HepG2 (cell line): ENCODE measurements around the gene GINS3. TPM values are rescaled to one million over a fixed set of nuclear protein-coding genes. Genes with fewer than 3 reads are reported as not detected.
A peak's percentile ranks its signal among the peaks of the same experiment; 100 is the strongest.

Experiments used
- AHR ChIP-seq: IDR thresholded peaks from 2 replicates; pipeline ENCODE4 v1.6.1; 2018; ENCODE audit warnings: missing genetic modification reagents, missing compliant biosample characterization
- CENPT ChIP-seq: sonication (generic); formaldehyde crosslinking; IDR thresholded peaks from 2 replicates; pipeline ENCODE4 v1.8.0; 2022; ENCODE audit warnings: low read depth, mild to moderate bottlenecking, moderate library complexity, missing genetic modification reagents
- DMAP1 ChIP-seq: IDR thresholded peaks from 2 replicates; pipeline ENCODE4 v1.6.1; 2016
- DPF2 ChIP-seq: sonication (generic); formaldehyde crosslinking; IDR thresholded peaks from 2 replicates; pipeline ENCODE4 v1.4.0; 2020; ENCODE audit warnings: mild to moderate bottlenecking, low read depth, missing genetic modification reagents, borderline replicate concordance
- KLF9 ChIP-seq: IDR thresholded peaks from 2 replicates; pipeline ENCODE4 v1.6.1; 2016; ENCODE audit warnings: low read depth
- MATR3 ChIP-seq: sonication (generic); formaldehyde crosslinking; IDR thresholded peaks from 2 replicates; pipeline ENCODE4 v1.4.0; 2020; ENCODE audit warnings: missing genetic modification reagents
- NONO ChIP-seq, 2 experiments: fragments of 450-650 bp in 1 of 2; sonication (generic) in 1 of 2; formaldehyde crosslinking in 1 of 2; IDR thresholded peaks in 1 of 2; conservative IDR thresholded peaks in 1 of 2; 2 replicates each; pipeline versions ENCODE4 v1.6.1 to v1.8.0; 2017 to 2022; ENCODE audit warnings: mild to moderate bottlenecking in 1 of 2, missing genetic modification reagents in 1 of 2, moderate library complexity in 1 of 2
- SATB2 ChIP-seq: sonication (generic); formaldehyde crosslinking; IDR thresholded peaks from 2 replicates; pipeline ENCODE4 v1.5.0; 2020; ENCODE audit warnings: missing genetic modification reagents
- SMAD9 ChIP-seq: sonication (generic); formaldehyde crosslinking; IDR thresholded peaks from 2 replicates; pipeline ENCODE4 v1.5.1; 2020; ENCODE audit warnings: mild to moderate bottlenecking, missing genetic modification reagents
- SMARCE1 ChIP-seq: fragments of 450-650 bp; IDR thresholded peaks from 2 replicates; pipeline ENCODE4 v1.6.1; 2017; ENCODE audit warnings: borderline replicate concordance
- SNRNP70 ChIP-seq: fragments of 200-400 bp; formaldehyde crosslinking; IDR thresholded peaks from 2 replicates; pipeline ENCODE4 v1.6.1; 2017; ENCODE audit warnings: mild to moderate bottlenecking, low read depth, low read length, moderate library complexity
- THYN1 ChIP-seq: sonication (generic); formaldehyde crosslinking; IDR thresholded peaks from 2 replicates; pipeline ENCODE4 v1.8.1; 2023; ENCODE audit warnings: low read depth, mild to moderate bottlenecking, moderate library complexity, missing genetic modification reagents, borderline replicate concordance
- TRAFD1 ChIP-seq: sonication (generic); formaldehyde crosslinking; IDR thresholded peaks from 2 replicates; pipeline ENCODE4 v1.5.1; 2020; ENCODE audit warnings: missing genetic modification reagents, mild to moderate bottlenecking, borderline replicate concordance
- ZHX2 ChIP-seq, 2 experiments: sonication (generic) in 1 of 2; formaldehyde crosslinking in 1 of 2; IDR thresholded peaks; 2 replicates each; pipeline versions ENCODE4 v1.6.1 to v1.9.0; 2014 to 2022; ENCODE audit warnings: antibody characterized with exemption in 1 of 2, borderline replicate concordance in 1 of 2, inconsistent platforms in 1 of 2, low read depth in 1 of 2, missing genetic modification reagents in 1 of 2
- ZNF138 ChIP-seq: sonication (generic); formaldehyde crosslinking; IDR thresholded peaks from 2 replicates; pipeline ENCODE4 v1.5.0; 2020; ENCODE audit warnings: mild to moderate bottlenecking, low read depth, missing genetic modification reagents
- ZNF296 ChIP-seq: sonication (generic); formaldehyde crosslinking; conservative IDR thresholded peaks from 2 replicates; pipeline ENCODE4 v1.5.0; 2020; ENCODE audit warnings: mild to moderate bottlenecking, missing genetic modification reagents
- ZNF597 ChIP-seq: sonication (generic); formaldehyde crosslinking; IDR thresholded peaks from 2 replicates; pipeline ENCODE4 v1.5.0; 2020; ENCODE audit warnings: missing genetic modification reagents
- ZNF776 ChIP-seq: sonication (generic); formaldehyde crosslinking; IDR thresholded peaks from 2 replicates; pipeline ENCODE4 v1.4.0; 2020; ENCODE audit warnings: mild to moderate bottlenecking, missing genetic modification reagents
- polyA plus RNA-seq, 8 experiments: library from polyadenylated mRNA; depleted of rRNA in 3 of 8; stranded (reverse) in 7 of 8; unstranded in 1 of 8; fragments of >200 nt; fragmentation: Illumina TruSeq in 4 of 8; extraction: Trizol in 4 of 8; gene quantifications; 2 replicates each; pipeline versions ENCODE4 v1.2.1 to v1.2.3, GENCODE V29; 2011 to 2016; ENCODE audit warnings: low read depth in 4 of 8, missing spikeins in 1 of 8, mixed read lengths in 1 of 8; ENCODE audit not compliant: insufficient read depth in 1 of 8
- total RNA-seq, 5 experiments: library from RNA; depleted of rRNA; stranded (reverse); fragments of >200 nt; fragmentation: Illumina TruSeq; extraction: Trizol; gene quantifications; 2 replicates each; pipeline ENCODE4 v1.2.3, GENCODE V29; 2016; ENCODE audit warnings: low read depth in 1 of 5

Gene GINS3
- total and polyA plus RNA-seq, 2 of the 13 experiments (the other 11 are each of a cell fraction or from before 2014, with no cell fraction given): 6.5 to 19.3 TPM

- no peak for TF ChIP-seq SMARCE1
- peak; percentile 95 for TF ChIP-seq CENPT
- no peak for TF ChIP-seq DPF2 (CRISPR knock-in tag)
- no peak for TF ChIP-seq TRAFD1 (CRISPR knock-in tag)
- TF ChIP-seq MATR3: no peak
- TF ChIP-seq AHR (CRISPR knock-in tag): peak; percentile 19; the same call in 1 of the 2 replicates
- no peak for TF ChIP-seq SMAD9
- TF ChIP-seq ZNF138 (CRISPR knock-in tag): peak; percentile 87
- TF ChIP-seq DMAP1: peak; percentile 95
- TF ChIP-seq KLF9 (CRISPR knock-in tag): no peak; the same call in 1 of the 2 replicates
- no peak for TF ChIP-seq ZHX2 (IDR thresholded peaks at IDR 0.05; ENCODE audit: low read depth)
- TF ChIP-seq ZHX2 (CRISPR knock-in tag; IDR thresholded peaks at IDR 0.05; ENCODE audit: borderline replicate concordance): no peak
- TF ChIP-seq NONO (IDR thresholded peaks at IDR 0.05): no peak
- peak; percentile 98 for TF ChIP-seq NONO (CRISPR knock-in tag; conservative IDR thresholded peaks at IDR 0.05)
- peak; percentile 81; the same call in 1 of the 2 replicates for TF ChIP-seq ZNF776
- TF ChIP-seq THYN1 (CRISPR knock-in tag): peak; percentile 90; the same call in 1 of the 2 replicates
- no peak for TF ChIP-seq SATB2 (CRISPR knock-in tag)
- 0 out of 2 replicates have a peak, but pooled peaks have one; percentile 78 for TF ChIP-seq ZNF296 (CRISPR knock-in tag)
- TF ChIP-seq SNRNP70: no peak
- TF ChIP-seq ZNF597 (CRISPR knock-in tag): peak; percentile 81; the same call in 1 of the 2 replicates
Measured at GRCh38 chr16:58392215-58393137, at the start of gene GINS3 (continued).
